Neural progenitor cell (in vitro differentiated cells): Measurements from ENCODE around the gene RAI1.

ENCODE experiments used
- CTCF ChIP-seq: fragments of 200-600 bp; sonication (generic); IDR thresholded peaks from 2 replicates; pipeline ENCODE4 v1.5.1; 2017; ENCODE audit warnings: antibody characterized with exemption, mild to moderate bottlenecking
- EZH2 ChIP-seq: fragments of 200-600 bp; sonication (generic); IDR thresholded peaks from 2 replicates; pipeline ENCODE4 v1.6.1; 2017; ENCODE audit warnings: antibody characterized with exemption, mild to moderate bottlenecking, moderate library complexity

DNA sequence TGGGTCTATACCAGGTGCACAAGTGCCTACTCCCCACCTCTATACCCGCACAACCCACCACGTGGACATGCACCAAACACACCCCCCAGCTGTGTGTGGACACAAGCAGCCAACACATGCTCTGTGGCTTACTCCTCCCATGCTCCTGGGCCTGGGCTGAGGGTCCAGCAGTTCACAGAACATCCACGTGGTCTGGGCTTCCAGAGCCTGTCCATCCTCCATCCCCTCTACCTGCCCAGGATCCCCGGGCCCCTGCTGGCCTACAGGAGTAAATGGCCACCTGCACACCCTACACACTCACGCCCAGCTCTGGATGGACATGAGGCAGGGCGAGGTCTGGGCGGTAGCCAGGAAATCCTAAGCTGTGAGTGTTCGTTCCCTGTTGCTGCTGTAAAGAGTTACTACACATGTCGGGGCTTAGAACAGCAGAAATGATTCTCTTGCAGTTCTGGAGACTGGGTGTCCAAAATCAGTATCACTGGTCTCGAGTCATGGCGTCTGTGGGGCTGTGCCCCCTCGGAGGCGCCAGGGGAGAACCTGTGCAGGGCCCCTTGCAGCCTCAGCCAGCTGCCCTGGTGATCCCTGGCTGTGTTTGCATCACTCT, 15.0 kb upstream of the RAI1 start:
- TF ChIP-seq EZH2, result no peak
- no peak for TF ChIP-seq CTCF
